Epidermal melanocyte (primary cell): Measurements from ENCODE around the gene LAIR1.
A peak's percentile ranks its signal among the peaks of the same experiment; 100 is the strongest.
"Not testable (repeated sequence)": the region's sequence is repeated elsewhere in the genome, so short reads cannot be mapped to it uniquely, and the experiment has no call there.

Experiments
- DNase-seq: peaks from one replicate; pipeline ENCODE4 v3.0.0; 2011; ENCODE audit warnings: low spot score; ENCODE audit not compliant: insufficient read length

LAIR1 gene, protein sequence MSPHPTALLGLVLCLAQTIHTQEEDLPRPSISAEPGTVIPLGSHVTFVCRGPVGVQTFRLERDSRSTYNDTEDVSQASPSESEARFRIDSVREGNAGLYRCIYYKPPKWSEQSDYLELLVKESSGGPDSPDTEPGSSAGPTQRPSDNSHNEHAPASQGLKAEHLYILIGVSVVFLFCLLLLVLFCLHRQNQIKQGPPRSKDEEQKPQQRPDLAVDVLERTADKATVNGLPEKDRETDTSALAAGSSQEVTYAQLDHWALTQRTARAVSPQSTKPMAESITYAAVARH

GRCh38 chr19:54364775-54365257 lies at the start of gene LAIR1:
Gene LAIR1 (minus strand): TSS chr19:54364931. CDS start chr19:54364804, 127 bp downstream.
- DNase-seq: no peak

DNA sequence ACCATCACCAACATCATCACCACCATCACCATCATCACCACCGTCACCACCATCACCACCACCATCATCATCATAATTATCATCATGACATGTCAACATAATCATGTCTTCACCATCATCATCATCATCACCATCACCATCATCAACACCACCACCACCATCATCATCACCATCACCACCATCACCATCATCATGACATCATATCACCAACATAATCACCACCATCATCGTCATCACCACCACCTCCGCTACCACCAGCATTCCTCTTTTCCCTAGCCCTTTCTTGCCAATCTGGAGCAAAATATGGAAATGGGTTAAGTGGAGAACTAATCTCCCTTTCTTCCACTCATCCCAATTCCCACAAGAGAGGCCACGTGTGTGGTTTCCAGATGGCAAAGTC lies 49.4 kb upstream of the LAIR1 start:
- no peak for DNase-seq

- DNase-seq: no peak
These were observed 48.1 kb upstream of the LAIR1 start for GRCh38 chr19:54412877-54413276.

- DNase-seq: no peak
These were observed 46.3 kb upstream of the LAIR1 start for GRCh38 chr19:54411033-54411432.

DNA sequence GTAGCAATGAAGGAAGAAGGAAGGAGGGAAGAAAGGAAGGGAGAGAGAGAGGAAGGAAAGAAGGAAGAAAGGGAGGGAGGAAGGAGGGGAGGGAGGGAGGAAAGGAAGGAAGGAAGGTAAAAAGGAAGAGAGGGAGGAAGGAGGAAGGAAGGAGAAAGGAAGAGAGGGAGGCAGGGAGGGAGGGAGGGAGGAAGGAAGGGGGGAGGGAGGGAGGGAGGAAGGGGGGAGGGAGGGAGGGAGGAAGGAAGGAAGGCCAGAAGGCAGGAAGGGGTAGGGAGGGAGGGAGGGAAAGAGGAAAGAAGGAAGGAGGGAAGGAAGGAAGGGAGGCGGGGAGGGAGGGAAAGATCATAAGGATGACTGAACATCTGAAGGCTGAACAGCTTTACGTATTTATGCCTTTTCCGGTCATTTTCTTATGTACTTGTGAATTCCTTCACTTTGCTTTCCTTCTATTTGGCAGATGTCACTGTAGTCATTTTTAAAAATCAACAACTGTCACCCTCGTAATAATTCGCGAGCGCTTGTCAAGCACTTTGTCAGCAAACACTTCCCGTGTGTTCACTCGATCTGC lies 43.8 kb upstream of the LAIR1 start:
- no peak for DNase-seq

DNA sequence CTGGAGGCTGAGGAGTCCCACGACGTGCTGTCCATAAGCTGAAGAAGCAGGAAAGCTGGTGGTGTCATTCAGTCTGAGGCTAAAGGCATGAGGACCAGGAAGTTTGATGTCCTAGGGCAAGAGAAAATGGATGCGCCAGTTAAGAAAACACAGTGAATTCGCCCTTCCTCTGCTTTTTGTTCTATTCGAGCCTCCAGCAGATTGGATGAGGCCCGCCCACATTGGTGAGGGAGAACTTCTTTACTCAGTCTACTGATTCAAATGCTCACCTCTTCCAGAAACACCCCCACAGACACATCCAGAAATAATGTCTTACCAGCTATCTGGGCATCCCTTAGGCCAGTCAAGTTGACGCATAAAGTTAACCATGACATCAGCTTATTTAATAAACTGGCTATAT lies 43.0 kb upstream of the LAIR1 start:
- DNase-seq: no peak

GRCh38 chr19:54405628-54406027 lies 40.9 kb upstream of the LAIR1 start:
- no peak for DNase-seq

- no peak for DNase-seq
These were observed 38.3 kb upstream of the LAIR1 start for GRCh38 chr19:54403054-54403453.

GRCh38 chr19:54400913-54401312 lies 36.2 kb upstream of the LAIR1 start:
- no peak for DNase-seq

GRCh38 chr19:54399189-54399588 lies 34.5 kb upstream of the LAIR1 start:
- DNase-seq: no peak

GRCh38 chr19:54395685-54396084 lies 31.0 kb upstream of the LAIR1 start:
- DNase-seq: no peak

- no peak for DNase-seq
These were observed 28.6 kb upstream of the LAIR1 start for GRCh38 chr19:54393381-54393780.

- DNase-seq: no peak
These were observed 27.4 kb upstream of the LAIR1 start for GRCh38 chr19:54392105-54392504.

DNA sequence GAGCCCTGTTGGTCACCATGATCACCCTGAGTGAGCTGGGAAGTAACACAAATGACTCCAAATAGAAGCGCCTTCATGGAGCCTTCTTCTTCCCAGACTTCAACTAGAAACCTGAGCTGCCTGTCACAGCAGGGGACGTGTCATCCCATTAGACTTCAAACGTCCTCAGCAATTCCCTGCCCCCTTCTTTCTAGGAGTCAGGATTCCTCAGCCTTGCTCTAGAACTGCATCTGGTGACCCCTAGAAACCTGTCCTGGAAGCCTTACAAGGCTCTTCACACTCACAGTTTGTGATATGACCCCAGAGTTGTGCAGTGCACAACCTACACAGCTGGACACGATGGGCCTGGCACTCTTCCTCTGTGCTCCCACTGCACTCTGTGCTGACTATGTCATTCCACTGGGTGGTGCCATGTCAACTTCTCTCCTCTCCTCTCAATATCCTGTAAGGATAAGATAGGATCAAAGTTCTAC lies 26.9 kb upstream of the LAIR1 start:
- DNase-seq: no peak

GRCh38 chr19:54390942-54391577 lies 26.3 kb upstream of the LAIR1 start:
- peak; percentile 52 for DNase-seq

GRCh38 chr19:54389553-54389952 lies 24.8 kb upstream of the LAIR1 start:
- DNase-seq: no peak

DNA sequence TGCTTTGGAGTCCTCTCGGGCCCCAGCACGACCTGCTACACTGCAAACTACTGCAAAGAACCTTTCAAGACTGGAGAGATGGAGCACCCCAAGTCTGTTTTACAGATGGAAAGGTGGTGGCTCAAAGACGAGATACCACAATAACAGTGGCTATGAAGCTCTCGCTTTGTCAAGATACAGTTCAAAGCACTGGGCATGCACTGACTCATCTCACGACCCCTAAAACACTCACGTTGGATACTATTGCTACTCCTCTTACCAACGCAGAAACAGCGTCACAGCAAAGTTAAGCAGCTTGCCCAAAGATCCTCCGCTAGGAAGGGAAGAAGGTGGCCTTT lies 24.0 kb upstream of the LAIR1 start:
- no peak for DNase-seq

GRCh38 chr19:54387991-54388801 lies 23.5 kb upstream of the LAIR1 start:
- no peak for DNase-seq

DNA sequence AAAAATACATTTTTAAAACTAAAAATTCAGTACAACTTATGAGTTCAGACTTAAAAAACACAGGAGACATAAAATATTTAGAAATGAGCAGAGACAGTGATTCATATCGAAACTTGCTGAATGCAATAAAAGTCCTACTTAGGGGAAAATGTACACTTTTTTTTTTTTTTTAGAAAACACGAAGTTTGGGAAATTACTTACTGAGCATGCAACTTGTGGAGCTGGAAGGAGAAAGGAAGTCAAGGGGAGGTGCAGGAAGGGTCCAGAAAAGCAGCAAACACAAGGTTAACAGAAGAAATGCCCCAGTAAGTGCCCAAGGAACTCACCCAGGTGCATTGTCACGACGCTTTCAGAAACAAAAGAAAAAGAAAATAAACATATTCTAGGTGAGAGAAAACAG lies 18.6 kb upstream of the LAIR1 start:
- DNase-seq: no peak

DNA sequence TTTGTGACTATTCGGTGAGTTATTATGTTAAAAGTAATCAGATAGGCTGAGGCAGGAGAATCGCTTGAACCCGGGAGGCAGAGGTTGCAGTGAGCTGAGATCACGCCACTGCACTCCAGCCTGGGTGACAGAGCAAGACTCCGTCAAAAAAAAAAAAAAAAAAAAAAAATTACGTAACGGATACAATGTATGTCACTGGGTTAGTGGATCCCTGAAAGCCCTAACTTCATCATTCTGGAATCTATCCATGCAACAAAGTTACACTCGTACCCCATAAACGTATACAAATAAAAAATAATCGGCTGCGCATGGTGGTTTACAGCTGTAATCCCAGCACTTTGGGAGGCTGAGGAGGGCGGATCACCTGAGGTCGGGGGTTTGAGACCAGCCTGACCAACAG lies 17.3 kb upstream of the LAIR1 start:
- not testable (repeated sequence) for DNase-seq

GRCh38 chr19:54380897-54381296 lies 16.2 kb upstream of the LAIR1 start:
- DNase-seq: no peak

DNA sequence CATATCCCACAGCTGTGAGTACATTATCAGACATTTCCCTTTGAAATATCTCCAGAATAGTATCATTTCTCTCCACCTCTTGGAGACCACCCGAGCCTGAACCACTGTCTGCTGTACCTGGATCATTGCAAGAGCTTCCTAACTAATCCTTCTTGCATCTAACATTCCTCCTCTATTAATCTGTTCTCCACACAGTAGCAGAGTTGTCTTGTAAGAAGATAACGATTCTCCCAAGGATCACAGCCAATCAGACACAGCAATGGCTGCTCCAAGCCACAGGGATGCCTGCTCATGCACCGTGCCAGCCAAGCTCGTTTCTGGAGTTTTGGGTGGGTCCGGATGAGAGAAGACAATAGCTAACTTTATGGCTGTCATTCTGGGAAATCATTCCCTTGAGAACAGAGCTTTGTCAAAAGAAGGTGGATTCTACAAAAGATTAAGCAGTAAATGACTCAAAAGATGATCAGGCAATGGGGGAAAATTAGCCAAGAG lies 14.5 kb upstream of the LAIR1 start:
- no peak for DNase-seq
